Measurements from ENCODE around the gene CDC45. TPM values are rescaled to one million over a fixed set of nuclear protein-coding genes. Genes with fewer than 3 reads are reported as not detected.

Gene CDC45
- total RNA-seq, 1 donor from 2014 or later = 31.2 TPM

DNA sequence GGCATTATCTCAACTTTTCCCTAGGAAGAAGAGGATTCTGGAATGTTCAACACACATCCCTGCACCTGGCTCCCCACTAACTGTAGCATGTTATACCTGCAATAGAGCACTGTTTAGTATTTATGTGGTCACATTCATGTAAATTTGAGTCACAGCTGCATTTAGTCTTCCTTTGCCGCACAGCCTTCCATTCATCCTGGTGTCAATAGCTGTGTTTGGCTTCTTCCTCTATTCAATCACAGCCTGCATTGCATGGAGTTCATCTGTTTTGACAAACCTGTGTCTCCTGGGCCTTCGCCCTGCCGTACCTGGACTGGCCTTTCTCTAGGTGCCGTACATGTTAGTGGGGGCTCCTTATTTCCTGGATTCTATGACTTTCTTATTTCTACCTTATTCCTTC is 28.1 kb upstream of the CDC45 start:
- no peak overlapping the region for H3K4me3 ChIP-seq (ENCODE audit: low read depth, low read length)
- DNase-seq (ENCODE audit: low read depth) = no peak
- TF ChIP-seq, protein P1, sequence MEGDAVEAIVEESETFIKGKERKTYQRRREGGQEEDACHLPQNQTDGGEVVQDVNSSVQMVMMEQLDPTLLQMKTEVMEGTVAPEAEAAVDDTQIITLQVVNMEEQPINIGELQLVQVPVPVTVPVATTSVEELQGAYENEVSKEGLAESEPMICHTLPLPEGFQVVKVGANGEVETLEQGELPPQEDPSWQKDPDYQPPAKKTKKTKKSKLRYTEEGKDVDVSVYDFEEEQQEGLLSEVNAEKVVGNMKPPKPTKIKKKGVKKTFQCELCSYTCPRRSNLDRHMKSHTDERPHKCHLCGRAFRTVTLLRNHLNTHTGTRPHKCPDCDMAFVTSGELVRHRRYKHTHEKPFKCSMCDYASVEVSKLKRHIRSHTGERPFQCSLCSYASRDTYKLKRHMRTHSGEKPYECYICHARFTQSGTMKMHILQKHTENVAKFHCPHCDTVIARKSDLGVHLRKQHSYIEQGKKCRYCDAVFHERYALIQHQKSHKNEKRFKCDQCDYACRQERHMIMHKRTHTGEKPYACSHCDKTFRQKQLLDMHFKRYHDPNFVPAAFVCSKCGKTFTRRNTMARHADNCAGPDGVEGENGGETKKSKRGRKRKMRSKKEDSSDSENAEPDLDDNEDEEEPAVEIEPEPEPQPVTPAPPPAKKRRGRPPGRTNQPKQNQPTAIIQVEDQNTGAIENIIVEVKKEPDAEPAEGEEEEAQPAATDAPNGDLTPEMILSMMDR (conservative IDR thresholded peaks at IDR 0.05; ENCODE audit: low read depth, low read length) = no peak

DNA sequence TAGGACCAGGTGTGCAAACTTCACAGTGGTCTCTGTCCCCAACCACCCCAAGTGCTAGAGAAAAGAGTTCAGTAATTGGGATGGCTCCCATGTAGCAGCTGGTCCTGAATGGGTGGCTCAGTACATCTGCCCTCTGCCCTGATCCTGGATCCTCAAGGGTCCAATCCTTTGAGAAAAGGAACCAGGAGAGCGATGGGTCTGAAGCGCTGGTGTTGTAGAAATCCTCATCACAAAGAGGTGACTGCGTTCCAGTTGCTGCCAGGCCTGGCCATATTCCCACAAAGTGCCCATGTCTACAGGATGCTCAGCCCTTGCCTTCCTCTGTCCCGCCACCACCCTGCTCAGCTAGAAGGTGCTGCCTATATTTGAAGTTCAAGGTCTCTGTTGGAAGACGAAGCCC is 26.0 kb upstream of the CDC45 start:
- DNase-seq (ENCODE audit: low read depth) = no peak
- H3K4me3 ChIP-seq (ENCODE audit: low read depth, low read length) = no peak overlapping the region
- TF ChIP-seq, protein P1 (conservative IDR thresholded peaks at IDR 0.05; ENCODE audit: low read depth, low read length) = no peak

GRCh38 chr22:19454156-19454555 is 25.6 kb upstream of the CDC45 start:
- no peak for DNase-seq (ENCODE audit: low read depth)
- H3K4me3 ChIP-seq (ENCODE audit: low read depth, low read length) = no peak overlapping the region
- TF ChIP-seq, protein P1 (conservative IDR thresholded peaks at IDR 0.05; ENCODE audit: low read depth, low read length) = no peak

GRCh38 chr22:19455033-19455432 is 24.7 kb upstream of the CDC45 start:
- H3K4me3 ChIP-seq (ENCODE audit: low read depth, low read length) = no peak overlapping the region
- TF ChIP-seq, protein P1 (conservative IDR thresholded peaks at IDR 0.05; ENCODE audit: low read depth, low read length) = no peak
- no peak for DNase-seq (ENCODE audit: low read depth)

DNA sequence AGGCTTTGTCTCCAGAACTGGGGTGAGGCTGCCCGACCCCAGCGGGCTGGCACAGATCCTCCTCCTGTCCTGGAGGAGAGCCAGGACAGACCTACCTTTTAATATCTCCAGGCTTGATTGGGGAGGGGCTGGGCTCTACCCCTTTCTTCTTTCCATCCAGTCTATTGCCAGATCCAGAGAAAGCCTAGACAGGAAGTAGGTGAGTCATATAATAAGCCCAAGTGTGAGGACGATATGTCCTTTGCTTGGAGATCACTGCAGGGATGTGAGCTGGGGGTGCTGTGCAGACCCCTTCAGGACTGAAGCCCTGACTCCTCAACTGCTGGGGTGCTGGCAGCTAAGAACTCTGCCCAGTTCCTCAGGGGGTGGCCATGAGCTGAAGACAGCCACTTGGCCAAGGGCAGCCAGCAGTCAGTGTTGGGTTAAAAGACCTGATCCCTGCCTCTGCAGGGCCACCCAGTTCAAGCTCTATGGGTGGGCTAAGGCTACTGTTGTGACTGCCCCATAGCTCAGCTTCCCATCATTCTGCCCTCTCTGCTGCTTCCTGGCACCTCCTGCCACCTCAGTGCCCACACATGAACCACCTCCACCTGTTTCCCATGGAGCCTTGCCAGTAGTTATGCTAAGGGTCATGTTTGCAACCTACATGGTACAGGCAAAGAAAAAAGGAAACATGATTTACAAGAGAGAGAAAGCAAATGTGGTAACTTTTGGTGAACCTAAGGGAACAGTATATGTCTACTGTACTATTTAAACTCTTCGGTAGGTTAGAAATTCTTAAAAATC is 23.9 kb upstream of the CDC45 start:
- DNase-seq (ENCODE audit: low read depth) = no peak
- H3K4me3 ChIP-seq (ENCODE audit: low read depth, low read length) = no peak overlapping the region
- TF ChIP-seq, protein P1 (conservative IDR thresholded peaks at IDR 0.05; ENCODE audit: low read depth, low read length) = no peak

GRCh38 chr22:19456541-19456940 is 23.2 kb upstream of the CDC45 start:
- TF ChIP-seq, protein P1 (conservative IDR thresholded peaks at IDR 0.05; ENCODE audit: low read depth, low read length) = no peak
- DNase-seq (ENCODE audit: low read depth) = no peak
- no peak overlapping the region for H3K4me3 ChIP-seq (ENCODE audit: low read depth, low read length)

Data from epithelial cell of proximal tubule (primary cell).